Right atrium auricular region (tissue), 2 donors: ENCODE measurements around the gene TNNT1. TPM values are rescaled to one million over a fixed set of nuclear protein-coding genes. Genes with fewer than 3 reads are reported as not detected.

Experiments
- DNase-seq: peaks from one replicate; pipeline ENCODE4 v3.0.0-alpha.2; 2019; ENCODE audit warnings: low spot score
- H3K27ac ChIP-seq, 2 donors: fragments of 200-600 bp; sonication (generic); 1 replicate in 1 of 2; 2 replicates in 1 of 2; pipeline ENCODE4 v1.5.1; 2016 to 2019
- H3K27me3 ChIP-seq, 2 donors: fragments of 200-600 bp; sonication (generic); one replicate each; pipeline versions ENCODE4 v1.5.1 to v1.6.0; 2017 to 2019
- H3K36me3 ChIP-seq: fragments of 200-600 bp; sonication (generic); one replicate; pipeline ENCODE4 v1.5.1; 2016
- H3K4me1 ChIP-seq, 2 donors: fragments of 200-600 bp; sonication (generic); one replicate each; pipeline versions ENCODE4 v1.5.1 to v1.6.0; 2017 to 2019
- H3K4me3 ChIP-seq, 2 donors: fragments of 200-600 bp; sonication (generic); 1 replicate in 1 of 2; 2 replicates in 1 of 2; pipeline ENCODE4 v1.5.1; 2017 to 2019; ENCODE audit warnings: mild to moderate bottlenecking in 1 of 2, moderate library complexity in 1 of 2
- H3K9me3 ChIP-seq, 2 donors: fragments of 200-600 bp; sonication (generic); one replicate each; pipeline ENCODE4 v1.5.1; 2019
- total RNA-seq, 2 donors: library from RNA; depleted of rRNA; stranded (reverse); fragments of >200 nt; gene quantifications; one replicate each; pipeline ENCODE4 v1.1.0, GENCODE V29; 2016
- TF ChIP-seq, protein P1 (sequence below), 2 donors: fragments of 200-600 bp; sonication (generic); IDR thresholded peaks; one replicate each; pipeline ENCODE4 v1.5.1; 2019; ENCODE audit warnings: antibody characterized with exemption in 2 of 2

TNNT1 gene
- total RNA-seq, 2 donors from 2014 or later = 6.8 to 46.5 TPM

DNA sequence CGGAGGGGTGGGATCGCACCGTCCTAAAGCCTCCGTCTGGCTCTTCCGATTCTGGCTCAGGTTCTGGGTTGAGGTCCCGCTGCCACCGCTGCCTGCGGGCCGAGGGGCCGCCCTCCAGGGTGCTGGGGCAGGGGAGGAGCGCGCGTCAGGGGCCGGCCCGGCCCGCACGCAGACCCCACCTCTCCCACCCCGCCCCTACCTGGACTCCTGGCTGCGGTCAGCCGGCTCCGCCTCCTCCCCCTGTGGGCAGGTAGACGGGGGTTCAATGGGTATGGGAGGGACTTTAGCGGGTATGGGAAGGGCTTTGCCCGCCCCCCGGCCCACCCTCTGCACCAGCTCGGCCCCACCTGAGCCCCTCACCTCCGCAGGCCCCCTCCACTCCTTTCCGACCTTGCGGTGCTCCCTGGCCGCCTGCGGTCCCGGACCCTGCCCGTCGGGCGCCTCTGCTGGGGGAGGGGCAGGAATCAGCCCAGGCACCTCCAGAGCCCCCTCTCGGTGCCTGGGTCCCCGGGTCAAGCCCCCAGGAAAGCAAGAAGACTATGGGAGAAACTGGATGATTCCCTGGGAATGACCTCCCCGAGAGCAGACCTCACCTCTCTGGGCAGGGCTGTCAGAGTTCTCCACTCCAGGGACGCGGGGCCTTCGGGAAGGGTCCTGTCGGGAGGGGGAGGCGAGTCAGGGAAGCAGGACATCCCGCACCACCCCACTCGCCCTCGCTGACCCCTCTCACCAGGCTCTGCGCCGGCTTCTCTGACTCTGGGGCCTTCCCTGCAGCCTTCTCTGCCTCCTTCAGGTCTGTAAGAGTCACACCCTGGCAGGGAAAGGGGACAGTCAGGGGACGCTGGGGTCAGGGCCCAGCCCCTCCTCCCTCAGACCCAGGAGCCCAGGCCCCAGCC, 56.3 kb downstream of the TNNT1 start:
- no peak overlapping the region for H3K27ac ChIP-seq
- no peaks in the 10 kb centered on the region for H3K9me3 ChIP-seq
- peaks cover 0 to 9% of the 10 kb centered on the region in 2 donors for H3K4me1 ChIP-seq
- H3K36me3 ChIP-seq = peaks cover 53% of the 10 kb centered on the region
- H3K27me3 ChIP-seq = no peaks in the 10 kb centered on the region
- H3K4me3 ChIP-seq = no peak overlapping the region
- no peak for DNase-seq
- TF ChIP-seq, protein P1, sequence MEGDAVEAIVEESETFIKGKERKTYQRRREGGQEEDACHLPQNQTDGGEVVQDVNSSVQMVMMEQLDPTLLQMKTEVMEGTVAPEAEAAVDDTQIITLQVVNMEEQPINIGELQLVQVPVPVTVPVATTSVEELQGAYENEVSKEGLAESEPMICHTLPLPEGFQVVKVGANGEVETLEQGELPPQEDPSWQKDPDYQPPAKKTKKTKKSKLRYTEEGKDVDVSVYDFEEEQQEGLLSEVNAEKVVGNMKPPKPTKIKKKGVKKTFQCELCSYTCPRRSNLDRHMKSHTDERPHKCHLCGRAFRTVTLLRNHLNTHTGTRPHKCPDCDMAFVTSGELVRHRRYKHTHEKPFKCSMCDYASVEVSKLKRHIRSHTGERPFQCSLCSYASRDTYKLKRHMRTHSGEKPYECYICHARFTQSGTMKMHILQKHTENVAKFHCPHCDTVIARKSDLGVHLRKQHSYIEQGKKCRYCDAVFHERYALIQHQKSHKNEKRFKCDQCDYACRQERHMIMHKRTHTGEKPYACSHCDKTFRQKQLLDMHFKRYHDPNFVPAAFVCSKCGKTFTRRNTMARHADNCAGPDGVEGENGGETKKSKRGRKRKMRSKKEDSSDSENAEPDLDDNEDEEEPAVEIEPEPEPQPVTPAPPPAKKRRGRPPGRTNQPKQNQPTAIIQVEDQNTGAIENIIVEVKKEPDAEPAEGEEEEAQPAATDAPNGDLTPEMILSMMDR (IDR thresholded peaks at IDR 0.05) = no peak

DNA sequence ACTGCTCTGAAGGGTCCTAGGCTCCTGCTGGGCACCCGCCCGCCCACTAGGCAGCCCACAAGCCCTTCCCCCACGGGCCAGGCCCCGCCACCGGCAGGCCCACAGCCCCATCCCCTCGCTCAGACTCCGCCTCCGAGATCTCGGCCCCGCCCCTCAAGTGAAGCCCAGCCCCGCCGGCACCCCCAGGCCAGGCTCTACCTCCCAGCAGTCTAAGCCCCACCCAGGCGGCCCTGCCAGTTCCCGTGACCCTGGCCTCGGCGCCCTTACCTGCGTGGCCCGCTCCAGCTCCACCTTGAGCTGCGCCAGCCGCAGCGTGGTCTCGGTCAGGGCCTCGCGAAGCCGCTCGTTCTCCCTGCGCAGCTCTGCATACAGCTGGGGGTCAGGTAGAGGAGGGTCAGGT, 57.1 kb downstream of the TNNT1 start:
- Histone ChIP-seq H3K4me1 (peaks cover 0 to 16% of the 10 kb centered on the region in 2 donors), H3K9me3 (no peaks in the 10 kb centered on the region), H3K27me3 (no peaks in the 10 kb centered on the region), H3K4me3 (no peak overlapping the region), H3K36me3 (peaks cover 53% of the 10 kb centered on the region), H3K27ac (no peak overlapping the region)
- TF ChIP-seq, protein P1 (IDR thresholded peaks at IDR 0.05) = no peak
- no peak for DNase-seq

DNA sequence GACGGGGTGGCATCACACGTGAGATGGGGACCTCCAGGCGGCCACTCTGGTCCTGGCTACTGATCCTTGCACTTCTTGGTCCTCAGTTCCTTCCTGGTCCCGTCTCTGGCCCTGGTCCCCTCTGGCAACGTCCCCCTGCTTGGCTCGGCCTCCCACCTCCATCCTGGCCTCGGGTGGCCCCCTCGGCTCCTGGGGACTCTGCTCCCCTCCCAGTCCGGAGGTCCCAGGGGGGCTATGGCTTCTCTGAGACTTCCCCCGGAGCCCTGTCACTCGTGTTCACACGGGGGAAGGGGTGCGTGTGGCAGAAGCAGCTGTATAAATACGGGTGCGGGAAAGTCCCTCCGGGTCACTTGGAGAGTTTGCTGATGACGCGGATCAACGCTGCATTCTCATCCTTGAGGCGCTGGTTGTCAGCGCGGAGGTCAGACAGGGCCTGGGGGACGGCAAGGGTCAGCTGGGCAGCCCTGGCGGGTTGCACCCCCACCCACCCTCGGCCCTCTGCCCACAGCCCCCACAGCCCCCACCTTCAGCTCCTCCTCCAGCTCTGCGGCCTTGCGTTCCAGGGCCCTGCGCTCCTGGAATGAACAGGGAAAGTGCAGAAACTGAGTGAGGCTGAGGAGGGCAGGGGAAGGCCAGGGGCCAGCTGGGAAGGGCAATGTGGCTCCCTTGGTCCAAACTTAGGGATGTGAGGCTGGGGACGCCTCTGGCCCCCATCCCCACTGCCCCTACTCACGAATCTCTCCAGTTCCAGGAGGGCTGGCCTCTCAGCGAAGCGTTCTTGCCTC, 57.7 kb downstream of the TNNT1 start:
- Histone ChIP-seq H3K36me3 (peaks cover 53% of the 10 kb centered on the region), H3K4me1 (peaks cover 0 to 23% of the 10 kb centered on the region in 2 donors), H3K4me3 (no peak overlapping the region), H3K27ac (no peak overlapping the region), H3K9me3 (no peaks in the 10 kb centered on the region), H3K27me3 (no peaks in the 10 kb centered on the region)
- DNase-seq = no peak
- TF ChIP-seq, protein P1 (IDR thresholded peaks at IDR 0.05) = no peak

DNA sequence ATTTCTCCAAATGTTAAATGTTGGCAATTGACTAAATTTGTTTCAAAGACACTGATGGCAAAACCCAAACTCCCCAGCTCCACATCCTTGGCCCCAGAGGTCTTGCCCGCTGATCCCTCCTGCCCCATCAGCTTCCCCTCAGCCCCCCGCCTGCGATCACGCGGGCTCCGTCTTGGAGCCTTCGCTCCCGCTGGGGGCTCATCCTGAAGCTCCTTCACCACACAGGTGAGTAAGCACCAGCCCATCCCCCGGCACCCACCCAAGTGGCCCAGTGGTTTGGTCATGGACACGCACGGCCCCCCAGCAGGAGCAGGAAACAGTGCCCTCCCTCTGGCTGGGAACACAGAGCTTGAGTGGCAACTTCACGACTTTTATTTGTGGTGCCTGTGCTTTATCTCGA, 58.4 kb downstream of the TNNT1 start:
- Histone ChIP-seq H3K27ac (no peak overlapping the region), H3K4me3 (no peak overlapping the region), H3K36me3 (peaks cover 45% of the 10 kb centered on the region), H3K27me3 (peaks cover 0 to 3% of the 10 kb centered on the region in 2 donors), H3K9me3 (no peaks in the 10 kb centered on the region), H3K4me1 (peaks cover 0 to 27% of the 10 kb centered on the region in 2 donors)
- TF ChIP-seq, protein P1 (IDR thresholded peaks at IDR 0.05) = no peak
- DNase-seq = no peak

DNA sequence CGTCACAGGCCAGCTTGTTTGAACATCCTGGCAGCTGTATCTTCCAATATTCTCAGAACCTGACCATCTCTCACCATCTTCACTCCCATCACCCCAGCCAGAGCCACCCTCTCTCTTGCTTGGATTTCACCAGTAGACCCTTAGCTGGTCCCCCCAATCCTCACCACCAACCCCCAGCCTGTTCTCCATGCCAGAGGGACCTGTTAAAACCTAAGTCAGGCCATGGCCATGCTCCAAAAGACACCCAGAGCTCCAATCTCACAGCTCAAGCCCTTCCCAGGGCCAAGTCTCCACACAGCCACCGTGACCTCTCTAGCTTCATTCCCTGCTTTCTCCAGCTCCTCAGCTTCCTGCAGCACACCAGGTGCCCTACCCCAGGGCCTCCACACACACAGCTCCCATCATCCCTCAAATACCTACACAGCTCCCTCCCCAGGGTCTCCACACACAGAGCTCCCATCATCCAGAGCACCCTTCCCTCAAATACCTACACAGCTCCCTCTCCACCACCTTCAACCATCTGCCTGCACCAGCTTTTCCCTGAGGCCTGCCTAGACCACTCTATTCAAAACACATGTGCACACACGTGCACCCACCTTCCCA, 59.6 kb downstream of the TNNT1 start:
- TF ChIP-seq, protein P1 (IDR thresholded peaks at IDR 0.05) = no peak
- Histone ChIP-seq H3K4me3 (no peak overlapping the region), H3K36me3 (peaks cover 34% of the 10 kb centered on the region), H3K9me3 (no peaks in the 10 kb centered on the region), H3K27ac (no peak overlapping the region), H3K27me3 (peaks cover 3 to 5% of the 10 kb centered on the region in 2 donors), H3K4me1 (peaks cover 0 to 27% of the 10 kb centered on the region in 2 donors)
- DNase-seq = no peak
